ENCODE data around the gene GPA33.
A peak's percentile ranks its signal among the peaks of the same experiment; 100 is the strongest.
"Not testable (repeated sequence)": the region's sequence is repeated elsewhere in the genome, so short reads cannot be mapped to it uniquely, and the experiment has no call there.

The GPA33 gene

GRCh38 chr1:167056529-167057231 lies 33.5 kb downstream of the GPA33 start:
- no peak for DNase-seq (ENCODE audit: low read depth)

- peak; percentile 6 for DNase-seq (ENCODE audit: low read depth)
Measured at GRCh38 chr1:167054946-167055630, 35.1 kb downstream of the GPA33 start.

GRCh38 chr1:167054531-167054930 lies 35.6 kb downstream of the GPA33 start:
- DNase-seq (ENCODE audit: low read depth) = peak; percentile 14

- peak; percentile 37 for DNase-seq (ENCODE audit: low read depth)
Measured at GRCh38 chr1:167052389-167052788, 37.8 kb downstream of the GPA33 start.

DNA sequence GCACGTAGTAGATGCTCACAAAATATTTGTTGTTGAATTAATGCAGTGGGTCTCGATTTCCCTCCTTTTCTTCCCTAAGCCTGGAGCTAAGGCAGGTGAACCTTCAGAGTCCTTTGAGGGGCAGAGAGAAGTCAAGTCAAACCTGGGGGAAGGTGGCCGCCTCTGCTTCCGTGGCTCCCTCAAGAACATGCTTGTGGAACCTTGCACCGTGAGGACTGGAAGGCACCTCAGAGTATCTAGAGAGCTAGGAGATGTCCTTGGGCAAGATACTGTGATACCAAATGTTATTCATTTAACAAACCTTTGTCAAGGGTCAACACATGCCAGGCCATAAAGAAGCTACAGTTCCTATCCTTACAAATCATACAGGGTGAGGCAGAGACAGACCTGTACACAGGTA lies 38.3 kb downstream of the GPA33 start:
- no peak for DNase-seq (ENCODE audit: low read depth)

GRCh38 chr1:167043752-167044488 lies 46.3 kb downstream of the GPA33 start:
- peak; percentile 43 for DNase-seq (ENCODE audit: low read depth)

GRCh38 chr1:167033646-167034045 lies 56.5 kb downstream of the GPA33 start:
- no peak for DNase-seq (ENCODE audit: low read depth)

DNA sequence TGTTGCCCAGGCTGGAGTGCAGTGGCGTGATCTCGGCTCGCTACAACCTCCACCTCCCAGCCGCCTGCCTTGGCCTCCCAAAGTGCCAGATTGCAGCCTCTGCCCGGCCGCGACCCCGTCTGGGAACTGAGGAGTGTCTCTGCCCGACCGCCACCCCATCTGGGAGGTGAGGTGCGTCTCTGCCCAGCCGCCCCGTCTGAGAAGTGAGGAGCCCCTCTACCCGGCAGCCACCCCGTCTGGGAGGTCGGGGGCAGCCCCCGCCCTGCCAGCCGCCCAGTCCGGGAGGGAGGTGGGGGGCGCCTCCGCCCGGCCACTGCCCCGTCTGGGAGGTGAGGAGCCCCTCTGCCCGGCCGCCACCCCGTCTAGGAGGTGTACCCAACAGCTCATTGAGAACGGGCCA lies 60.6 kb downstream of the GPA33 start:
- not testable (repeated sequence) for DNase-seq (ENCODE audit: low read depth)

DNA sequence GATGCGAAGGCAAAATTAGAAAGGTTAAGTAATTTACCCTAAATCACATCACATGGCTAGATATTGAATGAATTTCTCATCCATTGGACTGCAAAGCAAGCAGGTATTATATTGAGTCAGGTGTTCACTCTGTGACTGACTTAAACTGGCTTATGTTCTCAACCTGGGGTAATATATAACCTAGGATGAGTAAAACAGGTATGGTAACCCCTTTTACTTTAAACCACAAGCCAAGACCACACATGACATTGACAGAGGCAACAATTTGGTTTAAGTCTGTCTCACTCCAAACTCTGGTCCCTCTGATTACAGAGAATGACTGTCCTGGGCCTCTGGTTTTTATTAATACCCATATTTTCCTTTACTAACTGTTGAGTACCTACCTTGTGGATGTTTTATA lies 67.8 kb downstream of the GPA33 start:
- DNase-seq (ENCODE audit: low read depth) = no peak

- no peak for DNase-seq (ENCODE audit: low read depth)
Measured at GRCh38 chr1:167016100-167016750, 74.0 kb downstream of the GPA33 start.

DNA sequence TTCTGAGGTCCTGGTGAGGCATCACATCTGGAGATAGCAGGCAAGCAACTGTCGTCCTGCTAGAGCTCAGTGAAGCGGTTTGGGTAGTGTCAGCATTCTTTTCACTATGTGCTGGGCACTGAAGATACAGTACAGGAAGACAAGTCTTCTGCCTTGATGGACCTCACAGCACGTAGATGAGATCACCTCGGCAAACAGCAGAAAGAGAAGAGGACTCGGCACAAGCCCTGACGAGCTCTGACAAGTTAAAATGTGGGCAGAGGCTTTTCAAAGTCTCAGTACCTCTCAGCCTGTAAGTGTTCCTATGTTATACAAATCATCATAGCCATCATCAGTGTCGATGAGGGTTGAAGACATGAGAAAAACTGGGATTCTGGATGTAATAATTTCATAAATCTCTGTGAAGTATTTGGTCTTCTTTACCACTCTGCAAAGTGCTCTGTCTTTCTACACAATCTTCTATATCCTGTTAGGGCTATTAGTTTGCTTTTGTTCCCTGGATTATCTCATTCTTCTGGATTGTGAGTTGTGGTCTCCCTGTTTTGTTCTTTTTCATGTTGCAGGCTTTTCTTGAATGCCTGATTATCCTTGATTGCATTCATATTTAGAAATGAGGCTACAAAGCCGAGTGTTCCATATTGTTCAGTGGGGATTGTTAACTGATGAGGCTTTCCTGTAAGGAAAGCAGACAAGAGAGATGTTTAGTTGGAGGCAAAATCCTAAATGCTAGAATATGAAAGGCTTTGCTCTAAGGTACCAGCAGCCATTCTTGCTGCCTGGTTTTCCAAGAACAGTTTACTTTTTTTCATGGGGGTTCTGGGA lies 76.9 kb downstream of the GPA33 start:
- no peak for DNase-seq (ENCODE audit: low read depth)

DNA sequence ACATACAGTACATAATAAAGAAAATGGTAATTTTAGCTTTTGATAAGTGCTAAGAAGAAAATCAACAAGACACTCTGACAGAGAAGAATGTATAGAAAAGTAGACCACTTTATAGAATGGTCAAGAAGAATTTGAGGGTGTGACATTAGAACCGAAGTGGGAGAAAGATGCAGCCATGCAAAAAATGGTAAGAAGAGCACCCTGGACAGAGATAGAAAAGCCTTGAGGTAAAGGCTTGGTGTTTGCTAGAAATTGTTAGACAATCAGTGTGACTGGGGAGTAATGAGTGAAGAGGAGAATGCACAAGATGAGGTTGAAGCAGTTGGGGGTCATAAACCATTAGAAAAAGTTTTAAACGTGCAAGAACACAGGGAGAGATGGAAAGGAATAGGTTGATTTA lies 77.6 kb downstream of the GPA33 start:
- DNase-seq (ENCODE audit: low read depth) = no peak

DNA sequence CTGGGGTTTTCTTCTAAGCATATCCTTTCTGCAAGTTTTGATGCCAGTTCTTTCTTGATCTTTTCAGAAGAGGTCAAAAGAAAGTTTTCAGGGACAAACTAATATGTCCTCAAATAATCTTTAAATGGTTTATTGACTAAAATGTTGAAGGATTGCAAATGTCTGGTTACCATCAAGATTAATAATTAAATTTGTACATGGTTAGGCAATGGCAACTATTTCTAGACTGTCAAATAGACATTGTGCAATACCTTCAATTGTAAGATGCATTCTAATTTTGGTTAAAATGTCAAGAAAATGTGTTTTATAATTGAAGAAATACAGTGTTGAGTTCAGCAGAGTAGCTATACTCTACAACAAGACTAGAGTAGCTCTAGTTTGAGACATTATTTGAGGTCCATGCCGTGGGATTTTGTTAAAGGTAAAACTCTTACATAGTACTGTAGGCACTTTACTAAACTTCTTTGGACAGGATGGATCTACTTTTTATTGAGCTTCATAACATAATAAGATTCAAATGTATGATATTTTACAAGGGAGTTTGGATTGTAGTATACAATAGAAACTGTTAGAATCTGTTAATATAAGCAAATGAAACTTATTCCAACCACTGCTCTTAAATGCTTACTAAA lies 78.5 kb downstream of the GPA33 start:
- DNase-seq (ENCODE audit: low read depth) = no peak

DNA sequence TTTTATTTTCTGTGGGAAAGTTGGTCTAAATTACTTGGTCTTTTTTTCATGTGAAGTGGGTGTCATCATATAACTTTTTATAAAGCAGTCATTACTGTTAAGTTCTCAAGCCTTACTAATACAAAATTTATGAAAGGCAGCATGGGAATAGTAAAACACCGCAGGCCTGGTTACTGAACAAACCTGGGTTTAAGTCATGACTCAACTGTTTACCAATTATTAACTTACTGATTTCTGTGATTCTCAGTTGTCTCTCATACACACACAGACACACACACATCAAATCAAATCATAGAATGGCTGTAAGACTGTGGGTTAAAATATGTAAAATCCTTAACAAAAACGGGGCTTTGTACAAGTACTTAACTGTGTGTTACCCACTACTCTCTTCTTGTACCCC lies 86.5 kb downstream of the GPA33 start:
- DNase-seq (ENCODE audit: low read depth) = no peak

Measured in ELR (cell line).